Liver (tissue), 9 donors: ENCODE results near the gene HES4. TPM values are rescaled to one million over a fixed set of nuclear protein-coding genes. Genes with fewer than 3 reads are reported as not detected.

ENCODE experiments used
- DNase-seq: peaks from one replicate; pipeline ENCODE4 v3.0.0-alpha.2; 2017; ENCODE audit warnings: low spot score
- H3K27ac ChIP-seq, 2 donors: one replicate each; pipeline ENCODE4 v1.7.0; 2013; ENCODE audit warnings: inconsistent platforms in 2 of 2, low read length in 2 of 2, control low read depth in 1 of 2, low read depth in 1 of 2, mild to moderate bottlenecking in 1 of 2
- H3K27me3 ChIP-seq, 4 donors: one replicate each; pipeline versions ENCODE4 v1.6.1 to v1.7.0; 2013; ENCODE audit warnings: low read length in 3 of 4, inconsistent platforms in 1 of 4, mild to moderate bottlenecking in 1 of 4, moderate library complexity in 1 of 4; ENCODE audit not compliant: control insufficient read depth in 4 of 4, insufficient read depth in 4 of 4
- H3K36me3 ChIP-seq, 4 donors: one replicate each; pipeline versions ENCODE4 v1.6.1 to v1.7.0; 2013; ENCODE audit warnings: low read length in 3 of 4, mild to moderate bottlenecking in 3 of 4, low read depth in 1 of 4, moderate library complexity in 1 of 4; ENCODE audit not compliant: control insufficient read depth in 4 of 4, insufficient read depth in 3 of 4
- H3K4me1 ChIP-seq, 4 donors: one replicate each; pipeline versions ENCODE4 v1.6.1 to v1.7.0; 2013; ENCODE audit warnings: low read length in 3 of 4, mild to moderate bottlenecking in 3 of 4, moderate library complexity in 1 of 4; ENCODE audit not compliant: control insufficient read depth in 4 of 4, insufficient read depth in 4 of 4
- H3K4me3 ChIP-seq, 3 donors: one replicate each; pipeline versions ENCODE4 v1.6.1 to v1.7.0; 2013; ENCODE audit warnings: low read length in 3 of 3, control low read depth in 1 of 3, low read depth in 1 of 3, mild to moderate bottlenecking in 1 of 3
- H3K9ac ChIP-seq, 2 donors: one replicate each; pipeline ENCODE4 v1.7.0; 2013; ENCODE audit warnings: low read length in 2 of 2, mild to moderate bottlenecking in 2 of 2, moderate library complexity in 2 of 2, control low read depth in 1 of 2, low read depth in 1 of 2
- H3K9me3 ChIP-seq, 4 donors: one replicate each; pipeline versions ENCODE4 v1.6.1 to v1.7.0; 2013; ENCODE audit warnings: low read length in 3 of 4; ENCODE audit not compliant: control insufficient read depth in 4 of 4
- FOXA1 ChIP-seq: IDR thresholded peaks from 2 replicates; pipeline ENCODE4 v1.6.1; 2016; ENCODE audit warnings: antibody characterized with exemption
- GABPA ChIP-seq, 2 donors: IDR thresholded peaks in 1 of 2; conservative IDR thresholded peaks in 1 of 2; 2 replicates each; pipeline ENCODE4 v1.6.1; 2016; ENCODE audit warnings: antibody characterized with exemption in 2 of 2, mild to moderate bottlenecking in 1 of 2, moderate library complexity in 1 of 2
- HNF4G ChIP-seq: IDR thresholded peaks from 2 replicates; pipeline ENCODE4 v1.6.1; 2016; ENCODE audit warnings: antibody characterized with exemption
- JUND ChIP-seq, 2 donors: IDR thresholded peaks; 2 replicates each; pipeline ENCODE4 v1.6.1; 2016; ENCODE audit warnings: antibody characterized with exemption in 2 of 2
- NR2F2 ChIP-seq: IDR thresholded peaks from 2 replicates; pipeline ENCODE4 v1.6.1; 2016; ENCODE audit warnings: antibody characterized with exemption
- RAD21 ChIP-seq, 2 donors: IDR thresholded peaks; 2 replicates each; pipeline ENCODE4 v1.6.1; 2016; ENCODE audit warnings: antibody characterized with exemption in 2 of 2, mild to moderate bottlenecking in 2 of 2
- RXRA ChIP-seq, 2 donors: IDR thresholded peaks; 2 replicates each; pipeline ENCODE4 v1.6.1; 2017 to 2018; ENCODE audit warnings: antibody characterized with exemption in 2 of 2, mild to moderate bottlenecking in 1 of 2
- SP1 ChIP-seq: IDR thresholded peaks from 2 replicates; pipeline ENCODE4 v1.6.1; 2018; ENCODE audit warnings: antibody characterized with exemption, mild to moderate bottlenecking
- TAF1 ChIP-seq: conservative IDR thresholded peaks from 2 replicates; pipeline ENCODE4 v1.6.1; 2016; ENCODE audit warnings: antibody characterized with exemption, mild to moderate bottlenecking
- YY1 ChIP-seq: IDR thresholded peaks from 2 replicates; pipeline ENCODE4 v1.6.1; 2016; ENCODE audit warnings: antibody characterized with exemption, mild to moderate bottlenecking
- WGBS: extraction: QIAGEN DNeasy Blood & Tissue Kit; methylation state at CpG from one replicate; pipeline ENCODE4 v1.1.7; 2013; 5-methylcytosine and 5-hydroxymethylcytosine counted together
- polyA plus RNA-seq, 2 donors: library from polyadenylated mRNA; stranded (reverse) in 1 of 2; unstranded in 1 of 2; fragments of 200-250 nt in 1 of 2; fragments of >200 nt in 1 of 2; fragmentation: Nextera tagmentation in 1 of 2; extraction: Ambion mirVana in 1 of 2; gene quantifications; one replicate each; pipeline versions ENCODE4 v1.2.1 to v1.2.3, GENCODE V29; 2013 to 2015
- total RNA-seq, 2 donors: library from RNA; depleted of rRNA; stranded (reverse); fragments of >200 nt; gene quantifications; one replicate each; pipeline ENCODE4 v1.2.3, GENCODE V29; 2014
- TF ChIP-seq, protein P1 (sequence below): IDR thresholded peaks from 2 replicates; pipeline ENCODE4 v1.6.1; 2016; ENCODE audit warnings: antibody characterized with exemption
- TF ChIP-seq, protein P2 (sequence below): IDR thresholded peaks from 2 replicates; pipeline ENCODE4 v1.6.1; 2016; ENCODE audit warnings: antibody characterized with exemption
- TF ChIP-seq, protein P3 (sequence below): fragments of 150-350 bp; IDR thresholded peaks from 2 replicates; pipeline ENCODE4 v1.5.1; 2017; ENCODE audit warnings: improper control_type of control experiment, low read depth, low read length; ENCODE audit not compliant: missing input control
- TF ChIP-seq, protein P4 (sequence below): IDR thresholded peaks from 2 replicates; pipeline ENCODE4 v1.6.1; 2016; ENCODE audit warnings: antibody characterized with exemption, mild to moderate bottlenecking
- TF ChIP-seq, protein P5 (sequence below): IDR thresholded peaks from 2 replicates; pipeline ENCODE4 v1.6.1; 2016; ENCODE audit warnings: antibody characterized with exemption
- donor health status: healthy.
- donor health status: healthy.
- donor health status: healthy.
- donor health status: healthy.
- donor health status: healthy.

Gene HES4
- total and polyA plus RNA-seq, 4 donors = 0.93 to 1.9 (median 1.7) TPM

DNA sequence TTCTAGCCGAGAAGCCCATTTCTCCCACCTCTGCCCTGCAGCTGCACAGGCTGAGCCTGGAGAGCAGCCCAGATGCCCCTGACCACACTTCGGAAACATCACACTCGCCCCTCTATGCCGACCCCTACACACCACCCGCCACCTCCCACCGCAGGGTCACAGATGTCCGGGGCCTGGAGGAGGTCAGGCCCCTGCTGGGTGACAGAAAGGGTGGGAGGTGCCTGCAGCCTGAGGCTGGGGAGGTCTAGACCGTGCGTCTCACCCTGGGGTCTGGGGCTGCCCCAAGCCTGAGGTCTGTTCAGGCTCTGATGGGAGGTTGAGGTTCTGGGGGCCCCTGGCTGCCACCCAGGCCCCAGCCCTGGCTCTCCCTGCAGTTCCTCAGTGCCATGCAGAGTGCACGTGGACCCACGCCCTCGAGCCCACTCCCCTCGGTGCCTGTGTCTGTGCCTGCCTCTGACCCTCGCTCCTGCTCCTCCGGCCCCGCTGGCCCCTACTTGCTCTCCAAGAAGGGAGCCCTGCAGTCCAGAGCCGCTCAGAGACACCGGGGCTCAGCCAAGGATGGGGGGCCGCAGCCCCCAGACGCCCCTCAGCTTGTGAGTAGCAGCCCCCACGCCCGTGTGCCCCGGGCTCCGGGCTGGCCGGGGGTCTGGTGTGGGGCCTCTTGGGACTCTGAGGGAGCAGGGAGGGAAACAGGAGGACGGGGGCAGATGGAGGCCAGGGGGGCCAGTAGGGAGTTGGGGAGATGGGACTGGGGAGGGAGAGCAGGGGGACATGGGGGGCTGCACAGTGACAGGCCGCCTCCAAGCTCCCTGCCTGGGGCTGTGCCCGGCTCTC lies 26.2 kb downstream of the HES4 start:
- DNase-seq = no peak
- H3K4me3 ChIP-seq = no peak overlapping the region

More for the DNA sequence above, 26.2 kb downstream of the HES4 start:
- 83% methylated on average over 28 of the region's 28 CpGs for WGBS
- Histone ChIP-seq H3K27ac (no peak overlapping the region), H3K9me3 (no peaks in the 10 kb centered on the region), H3K27me3 (peaks cover 0 to 26% (median 2%) of the 10 kb centered on the region in 4 donors), H3K4me1 (peaks cover 0 to 6% (median under 1%) of the 10 kb centered on the region in 4 donors), H3K36me3 (no peaks in the 10 kb centered on the region), H3K9ac (no peak overlapping the region)
- TF ChIP-seq, protein P1, sequence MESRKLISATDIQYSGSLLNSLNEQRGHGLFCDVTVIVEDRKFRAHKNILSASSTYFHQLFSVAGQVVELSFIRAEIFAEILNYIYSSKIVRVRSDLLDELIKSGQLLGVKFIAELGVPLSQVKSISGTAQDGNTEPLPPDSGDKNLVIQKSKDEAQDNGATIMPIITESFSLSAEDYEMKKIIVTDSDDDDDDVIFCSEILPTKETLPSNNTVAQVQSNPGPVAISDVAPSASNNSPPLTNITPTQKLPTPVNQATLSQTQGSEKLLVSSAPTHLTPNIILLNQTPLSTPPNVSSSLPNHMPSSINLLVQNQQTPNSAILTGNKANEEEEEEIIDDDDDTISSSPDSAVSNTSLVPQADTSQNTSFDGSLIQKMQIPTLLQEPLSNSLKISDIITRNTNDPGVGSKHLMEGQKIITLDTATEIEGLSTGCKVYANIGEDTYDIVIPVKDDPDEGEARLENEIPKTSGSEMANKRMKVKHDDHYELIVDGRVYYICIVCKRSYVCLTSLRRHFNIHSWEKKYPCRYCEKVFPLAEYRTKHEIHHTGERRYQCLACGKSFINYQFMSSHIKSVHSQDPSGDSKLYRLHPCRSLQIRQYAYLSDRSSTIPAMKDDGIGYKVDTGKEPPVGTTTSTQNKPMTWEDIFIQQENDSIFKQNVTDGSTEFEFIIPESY = no peak
- TF ChIP-seq, protein P2, sequence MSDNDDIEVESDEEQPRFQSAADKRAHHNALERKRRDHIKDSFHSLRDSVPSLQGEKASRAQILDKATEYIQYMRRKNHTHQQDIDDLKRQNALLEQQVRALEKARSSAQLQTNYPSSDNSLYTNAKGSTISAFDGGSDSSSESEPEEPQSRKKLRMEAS = no peak
- TF ChIP-seq YY1 = no peak
- no peak for TF ChIP-seq FOXA1
- TF ChIP-seq SP1 = no peak
- no peak for TF ChIP-seq RAD21 (IDR thresholded peaks at IDR 0.05)
- no peak for TF ChIP-seq JUND (IDR thresholded peaks at IDR 0.05)
- no peak for TF ChIP-seq NR2F2
- no peak for TF ChIP-seq TAF1
- TF ChIP-seq, protein P3, sequence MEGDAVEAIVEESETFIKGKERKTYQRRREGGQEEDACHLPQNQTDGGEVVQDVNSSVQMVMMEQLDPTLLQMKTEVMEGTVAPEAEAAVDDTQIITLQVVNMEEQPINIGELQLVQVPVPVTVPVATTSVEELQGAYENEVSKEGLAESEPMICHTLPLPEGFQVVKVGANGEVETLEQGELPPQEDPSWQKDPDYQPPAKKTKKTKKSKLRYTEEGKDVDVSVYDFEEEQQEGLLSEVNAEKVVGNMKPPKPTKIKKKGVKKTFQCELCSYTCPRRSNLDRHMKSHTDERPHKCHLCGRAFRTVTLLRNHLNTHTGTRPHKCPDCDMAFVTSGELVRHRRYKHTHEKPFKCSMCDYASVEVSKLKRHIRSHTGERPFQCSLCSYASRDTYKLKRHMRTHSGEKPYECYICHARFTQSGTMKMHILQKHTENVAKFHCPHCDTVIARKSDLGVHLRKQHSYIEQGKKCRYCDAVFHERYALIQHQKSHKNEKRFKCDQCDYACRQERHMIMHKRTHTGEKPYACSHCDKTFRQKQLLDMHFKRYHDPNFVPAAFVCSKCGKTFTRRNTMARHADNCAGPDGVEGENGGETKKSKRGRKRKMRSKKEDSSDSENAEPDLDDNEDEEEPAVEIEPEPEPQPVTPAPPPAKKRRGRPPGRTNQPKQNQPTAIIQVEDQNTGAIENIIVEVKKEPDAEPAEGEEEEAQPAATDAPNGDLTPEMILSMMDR = no peak
- no peak for TF ChIP-seq HNF4G
- no peak for TF ChIP-seq GABPA (IDR thresholded peaks at IDR 0.05 in 1 of 2, conservative IDR thresholded peaks at IDR 0.05 in 1 of 2)
- TF ChIP-seq, protein P4, sequence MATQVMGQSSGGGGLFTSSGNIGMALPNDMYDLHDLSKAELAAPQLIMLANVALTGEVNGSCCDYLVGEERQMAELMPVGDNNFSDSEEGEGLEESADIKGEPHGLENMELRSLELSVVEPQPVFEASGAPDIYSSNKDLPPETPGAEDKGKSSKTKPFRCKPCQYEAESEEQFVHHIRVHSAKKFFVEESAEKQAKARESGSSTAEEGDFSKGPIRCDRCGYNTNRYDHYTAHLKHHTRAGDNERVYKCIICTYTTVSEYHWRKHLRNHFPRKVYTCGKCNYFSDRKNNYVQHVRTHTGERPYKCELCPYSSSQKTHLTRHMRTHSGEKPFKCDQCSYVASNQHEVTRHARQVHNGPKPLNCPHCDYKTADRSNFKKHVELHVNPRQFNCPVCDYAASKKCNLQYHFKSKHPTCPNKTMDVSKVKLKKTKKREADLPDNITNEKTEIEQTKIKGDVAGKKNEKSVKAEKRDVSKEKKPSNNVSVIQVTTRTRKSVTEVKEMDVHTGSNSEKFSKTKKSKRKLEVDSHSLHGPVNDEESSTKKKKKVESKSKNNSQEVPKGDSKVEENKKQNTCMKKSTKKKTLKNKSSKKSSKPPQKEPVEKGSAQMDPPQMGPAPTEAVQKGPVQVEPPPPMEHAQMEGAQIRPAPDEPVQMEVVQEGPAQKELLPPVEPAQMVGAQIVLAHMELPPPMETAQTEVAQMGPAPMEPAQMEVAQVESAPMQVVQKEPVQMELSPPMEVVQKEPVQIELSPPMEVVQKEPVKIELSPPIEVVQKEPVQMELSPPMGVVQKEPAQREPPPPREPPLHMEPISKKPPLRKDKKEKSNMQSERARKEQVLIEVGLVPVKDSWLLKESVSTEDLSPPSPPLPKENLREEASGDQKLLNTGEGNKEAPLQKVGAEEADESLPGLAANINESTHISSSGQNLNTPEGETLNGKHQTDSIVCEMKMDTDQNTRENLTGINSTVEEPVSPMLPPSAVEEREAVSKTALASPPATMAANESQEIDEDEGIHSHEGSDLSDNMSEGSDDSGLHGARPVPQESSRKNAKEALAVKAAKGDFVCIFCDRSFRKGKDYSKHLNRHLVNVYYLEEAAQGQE = no peak
- TF ChIP-seq, protein P5, sequence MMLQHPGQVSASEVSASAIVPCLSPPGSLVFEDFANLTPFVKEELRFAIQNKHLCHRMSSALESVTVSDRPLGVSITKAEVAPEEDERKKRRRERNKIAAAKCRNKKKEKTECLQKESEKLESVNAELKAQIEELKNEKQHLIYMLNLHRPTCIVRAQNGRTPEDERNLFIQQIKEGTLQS = no peak
- no peak for TF ChIP-seq RXRA (IDR thresholded peaks at IDR 0.05)
